HG03025 (cell line): ENCODE data around the gene MAP1B.

ENCODE experiments used
- ATAC-seq: cut with Tn5 transposase; IDR thresholded peaks from one replicate; pipeline ENCODE4 v1.9.1; 2021; ENCODE audit warnings: mild to moderate bottlenecking, moderate library complexity; ENCODE audit not compliant: unreplicated experiment, low FRiP score

Gene MAP1B

DNA sequence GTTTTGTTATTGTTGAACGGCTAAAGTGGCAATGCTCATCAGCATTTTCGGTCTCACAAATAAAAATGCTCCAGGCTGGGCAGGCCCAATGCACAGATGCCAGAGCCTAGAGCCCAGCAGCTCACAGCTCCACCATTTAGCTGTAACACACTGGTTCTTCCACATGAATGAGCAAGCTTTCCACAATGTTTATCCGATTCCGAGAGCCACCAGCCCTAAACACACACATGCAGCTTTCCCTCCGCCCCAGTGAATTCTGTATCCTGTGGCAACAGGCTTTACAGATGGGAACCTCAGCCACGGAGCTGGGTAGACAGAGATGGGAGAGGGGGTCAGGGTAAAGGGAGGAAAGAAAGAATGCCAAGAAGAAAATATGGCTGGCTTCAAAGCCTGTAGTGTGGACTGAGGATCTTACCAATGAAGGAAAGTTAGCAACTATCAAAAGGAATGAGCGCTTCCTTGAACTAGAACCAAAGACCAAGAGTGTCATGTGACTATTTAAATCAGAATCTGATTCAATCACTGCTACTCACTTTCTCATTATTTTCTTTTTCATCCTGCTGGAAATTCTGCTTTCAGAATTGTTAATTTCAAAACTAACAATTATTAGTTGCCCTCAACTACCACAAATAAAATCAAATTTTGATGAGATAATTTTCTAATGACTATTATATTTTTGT is 135.7 kb downstream of the MAP1B start:
- ATAC-seq = no peak

DNA sequence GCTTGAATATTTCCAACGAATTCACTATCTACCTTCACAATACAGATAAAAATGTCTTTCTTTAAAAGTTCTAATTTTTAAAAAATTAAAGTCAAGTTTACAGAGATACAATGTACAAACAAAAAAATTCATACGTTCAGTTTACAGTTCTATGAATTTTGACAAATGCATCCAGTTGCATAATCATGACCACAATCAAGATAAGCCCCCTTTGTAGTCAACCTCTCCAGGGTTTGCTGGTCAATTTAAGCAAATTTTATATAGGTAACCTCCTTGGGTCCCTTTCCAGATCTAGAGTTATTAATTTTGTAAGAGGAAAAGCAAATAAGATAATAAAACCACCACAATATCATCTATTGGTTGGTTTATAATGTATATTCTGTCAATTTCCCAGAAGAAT is 136.4 kb downstream of the MAP1B start:
- no peak for ATAC-seq

DNA sequence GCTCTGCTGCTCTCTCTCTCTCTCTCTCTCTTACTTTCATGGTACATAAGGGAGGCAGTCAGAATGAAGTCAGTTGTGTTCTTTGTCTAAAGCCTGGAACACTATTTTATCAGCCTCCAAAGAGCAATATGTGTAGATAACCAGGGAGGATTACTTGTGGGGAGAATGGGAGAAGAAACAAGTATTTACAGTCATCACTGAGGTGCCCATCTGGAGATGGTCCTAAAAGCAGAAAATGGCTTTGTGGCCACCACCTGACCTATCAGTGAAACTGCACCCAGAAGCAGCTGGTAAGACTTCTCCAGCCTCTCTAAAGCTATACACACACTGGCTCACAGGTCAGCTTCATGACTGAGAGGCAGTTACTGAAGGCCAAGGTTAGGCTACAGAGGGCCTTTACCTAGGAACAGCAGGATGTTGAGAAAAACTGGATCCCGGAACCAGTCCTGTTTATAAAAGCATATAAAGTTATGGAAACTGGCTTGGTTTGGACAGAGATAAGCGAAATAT is 137.6 kb downstream of the MAP1B start:
- no peak for ATAC-seq

DNA sequence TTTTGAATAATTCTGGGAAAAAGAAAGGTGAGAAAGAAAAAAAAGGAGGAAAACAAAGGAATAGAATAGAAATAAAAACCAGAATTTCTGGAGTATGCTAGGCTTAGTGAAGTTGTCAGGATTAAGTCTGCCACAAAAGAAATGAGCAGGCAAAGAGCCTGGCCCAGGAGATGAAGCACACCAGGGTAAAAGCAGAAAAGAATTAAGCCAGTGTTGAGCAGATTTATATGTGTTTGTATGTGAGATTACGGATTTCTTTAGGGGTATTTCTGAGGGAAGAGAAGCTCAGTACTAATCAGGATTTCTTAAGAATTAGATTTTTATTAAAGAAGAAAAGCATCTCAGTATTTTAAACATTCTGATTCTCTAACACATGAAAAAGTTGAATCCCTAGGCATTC is 138.3 kb downstream of the MAP1B start:
- no peak for ATAC-seq

DNA sequence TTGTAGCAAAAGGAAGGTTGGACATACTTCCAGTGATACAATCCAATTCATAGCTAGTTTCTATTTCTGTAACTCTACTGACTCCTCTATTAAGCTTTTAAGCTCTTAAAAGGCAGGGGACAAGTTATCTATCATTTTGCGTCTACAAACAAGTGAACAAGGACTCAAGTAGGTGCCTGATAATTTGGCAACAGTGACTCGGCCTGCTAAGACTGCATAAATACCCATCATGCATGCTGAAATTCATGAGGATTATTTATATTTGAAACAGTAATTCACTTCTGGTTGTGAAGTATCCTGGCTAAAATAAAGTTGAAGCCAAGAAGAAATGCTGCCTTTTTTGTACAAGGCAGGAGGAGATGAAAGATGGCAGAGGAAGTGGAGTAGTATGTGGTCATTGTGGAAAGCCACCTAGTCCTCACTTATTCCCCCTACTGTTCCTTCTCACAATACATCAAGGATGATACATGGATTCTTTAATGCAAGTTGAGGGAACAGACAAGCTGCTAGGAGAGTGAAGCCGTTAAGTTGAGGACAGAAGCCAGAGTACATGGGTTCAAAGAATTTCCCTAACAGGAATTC is 138.8 kb downstream of the MAP1B start:
- no peak for ATAC-seq

DNA sequence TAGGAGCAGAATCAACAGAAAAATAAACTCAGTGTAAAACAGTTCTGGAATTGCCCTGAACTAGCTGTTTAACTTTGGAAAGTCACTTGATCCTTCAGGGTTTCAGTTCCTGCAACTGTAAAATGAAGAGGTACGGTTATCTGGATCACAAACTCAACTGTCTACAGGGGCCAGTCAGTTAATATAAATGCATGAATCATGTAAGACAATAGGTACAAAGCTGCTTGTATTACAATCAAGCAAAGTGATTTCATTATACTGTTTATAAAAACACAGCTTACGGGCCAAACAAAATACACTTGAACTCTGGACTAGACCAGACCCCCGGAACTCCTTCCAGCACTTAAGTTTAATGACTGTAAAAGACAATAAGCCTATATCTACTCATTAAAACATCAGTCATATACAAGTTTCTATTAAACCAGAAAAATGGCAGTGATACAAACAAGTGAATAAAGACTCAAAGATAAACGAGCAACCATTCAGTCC is 139.7 kb downstream of the MAP1B start:
- no peak for ATAC-seq

DNA sequence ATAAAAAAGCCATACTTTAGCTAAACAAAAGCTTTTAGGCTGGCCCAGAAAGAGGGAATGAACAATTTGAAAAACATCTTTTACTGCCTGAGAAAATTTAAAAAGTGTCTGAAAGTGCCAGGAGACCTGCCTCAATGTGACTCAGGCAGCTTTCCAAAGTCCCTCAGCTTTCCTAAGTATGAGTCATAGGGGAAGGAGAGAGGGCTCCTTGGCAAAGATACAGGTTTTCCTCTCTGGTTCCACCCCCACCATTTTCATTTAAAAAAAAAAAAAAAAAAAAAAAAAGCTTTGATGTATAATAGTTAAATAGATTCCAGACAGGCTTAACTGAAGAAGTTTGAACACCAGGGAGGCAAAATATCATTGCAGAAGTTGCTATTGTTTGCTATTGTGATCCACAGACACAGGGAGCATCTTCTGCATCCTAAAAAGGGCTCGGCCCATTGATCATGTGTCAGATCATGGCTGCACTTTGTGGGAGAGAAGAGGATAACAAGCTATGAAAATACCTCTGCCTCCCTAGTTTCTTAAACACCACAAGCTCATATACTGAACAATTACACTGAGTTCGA is 141.2 kb downstream of the MAP1B start:
- ATAC-seq = no peak

DNA sequence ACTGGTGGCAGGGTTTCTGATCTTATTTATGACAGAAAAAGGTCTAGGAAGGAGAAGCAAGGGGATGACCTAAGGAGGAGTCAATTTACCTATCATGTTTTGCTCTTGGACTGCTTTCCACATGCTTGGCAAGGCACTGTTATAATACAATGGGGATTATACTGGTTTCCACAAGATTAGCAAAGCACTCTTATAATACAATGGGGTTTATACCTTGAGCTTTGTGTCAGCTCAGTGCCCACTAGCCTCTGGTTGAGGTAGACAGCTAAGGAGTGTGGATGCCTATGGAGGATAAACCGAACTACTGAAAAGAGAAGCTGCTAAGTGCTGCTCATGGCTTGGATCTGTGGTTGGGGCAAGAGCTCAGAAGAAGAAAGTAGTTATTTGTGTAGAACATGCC is 144.1 kb downstream of the MAP1B start:
- no peak for ATAC-seq

DNA sequence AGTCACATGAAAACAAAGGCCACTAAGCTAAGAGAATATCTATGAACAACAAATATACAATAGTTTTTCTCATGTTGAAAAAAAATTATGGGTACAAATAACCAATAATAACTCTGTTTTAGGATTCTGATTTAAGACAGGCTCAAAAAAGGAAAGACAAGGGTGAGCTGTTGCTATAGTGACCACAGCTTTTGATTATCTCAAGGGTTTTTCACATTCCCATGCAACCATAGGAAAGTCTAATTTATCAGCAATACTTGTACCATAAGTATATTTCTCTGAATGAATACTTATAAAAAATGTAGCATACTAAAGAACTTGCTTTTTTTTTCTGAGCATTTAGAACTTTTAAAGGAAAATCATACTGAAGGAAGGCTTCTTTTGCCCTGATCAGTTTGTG is 144.7 kb downstream of the MAP1B start:
- ATAC-seq = no peak

DNA sequence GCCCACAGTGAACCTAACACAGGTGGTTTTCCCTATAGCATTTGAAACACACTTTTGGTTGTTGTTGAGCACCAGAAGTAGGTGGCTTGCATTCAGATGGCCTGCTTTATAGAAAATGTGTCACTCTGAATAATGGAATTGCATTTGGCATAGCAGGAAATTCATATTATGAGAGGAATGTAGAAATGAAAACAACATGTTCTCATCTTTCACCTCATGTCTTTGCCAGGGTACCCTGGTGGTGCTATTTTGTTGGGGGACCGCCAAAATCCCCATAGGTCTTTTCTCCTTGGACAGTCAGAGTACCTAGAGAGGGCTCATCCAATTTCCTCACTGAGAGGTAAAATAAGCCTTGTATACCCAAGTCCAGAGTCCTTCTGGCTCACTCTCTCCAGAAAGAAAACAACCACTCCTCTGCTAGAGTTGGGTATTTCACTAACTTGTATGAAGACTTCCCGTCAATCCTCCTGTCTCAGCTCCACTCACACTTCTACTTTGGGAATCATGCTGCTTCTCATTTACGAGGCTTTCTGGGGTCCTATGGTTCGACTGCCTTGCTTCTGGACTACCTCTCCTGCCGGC is 145.4 kb downstream of the MAP1B start:
- no peak for ATAC-seq

DNA sequence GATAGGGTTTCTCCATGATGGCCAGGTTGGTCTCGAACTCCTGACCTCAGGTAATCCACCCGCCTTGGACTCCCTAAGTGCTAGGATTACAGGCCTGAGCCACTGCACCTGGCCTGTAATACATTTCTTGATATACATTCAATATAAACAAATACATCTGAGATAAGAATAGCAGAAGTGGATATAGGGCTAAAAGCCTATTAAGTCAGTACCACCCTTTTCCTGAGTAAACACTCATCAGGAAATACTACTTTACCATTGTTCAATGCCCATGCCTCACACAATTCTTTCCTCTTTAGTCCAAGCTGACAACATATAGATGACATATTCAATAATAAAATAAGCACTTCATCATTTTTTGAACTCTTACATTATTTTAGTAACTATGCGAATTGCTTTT is 148.0 kb downstream of the MAP1B start:
- no peak for ATAC-seq

DNA sequence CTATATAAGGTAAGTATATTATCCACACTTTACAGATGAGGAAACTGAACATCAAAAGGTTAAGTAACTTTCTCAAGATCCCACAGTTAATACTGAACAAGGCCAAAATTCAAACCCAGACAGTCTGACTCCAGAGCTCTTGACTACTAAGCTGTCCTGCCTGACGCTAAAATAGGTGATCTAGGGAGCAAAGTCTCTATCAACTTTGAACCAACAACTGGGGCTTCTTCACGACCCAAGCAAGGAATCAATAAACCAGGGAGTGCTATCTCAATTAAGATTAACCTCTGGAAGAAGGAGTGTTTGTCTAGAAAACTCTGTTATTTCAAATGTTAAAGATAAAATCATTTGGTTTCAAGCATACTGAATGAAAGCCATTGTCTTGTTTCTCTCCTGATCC is 148.4 kb downstream of the MAP1B start:
- ATAC-seq = no peak

DNA sequence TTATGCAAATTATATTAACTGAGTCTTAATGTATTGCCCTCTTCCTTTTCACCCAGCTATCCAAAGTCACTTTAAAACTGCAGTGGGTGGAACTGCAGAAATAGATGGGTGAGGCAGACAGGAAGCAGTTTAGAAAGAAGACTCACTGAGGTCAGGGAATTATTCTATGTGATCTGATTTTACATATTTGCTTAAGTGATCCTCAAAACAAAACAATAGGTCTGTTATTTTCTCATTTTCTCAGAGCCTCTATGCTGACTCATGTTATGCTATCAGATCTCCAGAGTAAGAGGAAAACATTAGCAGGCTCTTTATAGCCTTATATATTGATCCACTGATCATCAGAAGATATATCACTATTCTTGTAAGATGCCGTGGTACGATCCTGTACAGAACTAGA is 149.3 kb downstream of the MAP1B start:
- ATAC-seq = no peak
